Tibial nerve (tissue), 4 donors: ENCODE data around the gene B4GALNT2. TPM values are rescaled to one million over a fixed set of nuclear protein-coding genes. Genes with fewer than 3 reads are reported as not detected.

ENCODE experiments used
- DNase-seq, 2 donors: peaks; one replicate each; pipeline ENCODE4 v3.0.0-alpha.2; 2019; ENCODE audit warnings: low spot score in 2 of 2
- H3K27ac ChIP-seq, 4 donors: fragments of 200-600 bp; sonication (generic) in 3 of 4; one replicate each; pipeline ENCODE4 v1.5.1; 2017 to 2019; ENCODE audit warnings: mild to moderate bottlenecking in 1 of 4
- H3K27me3 ChIP-seq, 2 donors: fragments of 200-600 bp; sonication (generic) in 1 of 2; one replicate each; pipeline versions ENCODE4 v1.5.1 to v1.6.0; 2017 to 2019
- H3K36me3 ChIP-seq, 3 donors: fragments of 200-600 bp; sonication (generic); one replicate each; pipeline ENCODE4 v1.5.1; 2018 to 2019
- H3K4me1 ChIP-seq, 4 donors: fragments of 200-600 bp; sonication (generic) in 3 of 4; one replicate each; pipeline ENCODE4 v1.5.1; 2017 to 2019
- H3K4me3 ChIP-seq, 4 donors: fragments of 200-600 bp; sonication (generic) in 3 of 4; one replicate each; pipeline ENCODE4 v1.5.1; 2017 to 2019; ENCODE audit warnings: mild to moderate bottlenecking in 1 of 4, moderate library complexity in 1 of 4
- H3K9me3 ChIP-seq, 4 donors: fragments of 200-600 bp; sonication (generic) in 3 of 4; one replicate each; pipeline ENCODE4 v1.5.1; 2017 to 2019
- EP300 ChIP-seq, 2 donors: sonication (generic); formaldehyde crosslinking; IDR thresholded peaks; one replicate each; pipeline ENCODE4 v1.6.1; 2017; ENCODE audit warnings: antibody characterized with exemption in 2 of 2, mild to moderate bottlenecking in 1 of 2
- POLR2A ChIP-seq, 2 donors: fragments of 450-650 bp; IDR thresholded peaks; one replicate each; pipeline ENCODE4 v1.6.1; 2017; ENCODE audit warnings: antibody characterized with exemption in 2 of 2, mild to moderate bottlenecking in 2 of 2, moderate library complexity in 2 of 2
- WGBS, 2 donors: methylation state at CpG; one replicate each; pipeline ENCODE4 v1.1.5; 2018; 5-methylcytosine and 5-hydroxymethylcytosine counted together
- total RNA-seq, 4 donors: library from RNA; depleted of rRNA; stranded (reverse); fragments of >200 nt; gene quantifications; one replicate each; pipeline ENCODE4 v1.1.0, GENCODE V29; 2016
- TF ChIP-seq, protein P1 (sequence below), 5 experiments: fragments of 200-600 bp in 3 of 5; fragments of 450-650 bp in 2 of 5; sonication (generic) in 3 of 5; IDR thresholded peaks; one replicate each; pipeline ENCODE4 v1.5.1; 2016 to 2019; ENCODE audit warnings: antibody characterized with exemption in 5 of 5, mild to moderate bottlenecking in 3 of 5, moderate library complexity in 2 of 5

B4GALNT2 gene
- total RNA-seq, 4 donors from 2014 or later, result not detected

DNA sequence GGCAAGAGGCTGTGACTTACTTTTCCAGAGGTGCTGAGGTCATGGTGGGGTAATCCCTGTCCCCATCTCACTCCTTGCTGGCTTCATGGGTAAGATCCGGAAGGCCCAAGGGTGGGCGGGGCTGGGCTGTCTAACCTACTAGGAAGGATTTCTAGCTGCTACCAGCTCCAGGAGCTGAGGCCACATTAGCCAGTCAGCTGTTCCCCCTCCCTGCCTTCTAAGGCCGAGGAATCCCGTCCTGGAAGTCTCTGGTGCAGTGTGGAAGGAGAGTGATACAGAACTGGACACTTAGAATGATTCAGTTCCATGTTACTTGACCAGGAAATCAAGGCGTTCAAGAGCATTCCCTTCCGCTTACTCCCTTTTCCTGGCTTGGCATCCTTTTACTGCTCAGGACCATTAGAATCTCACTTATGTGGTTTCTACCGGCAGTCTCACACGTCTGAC, 68.9 kb downstream of the B4GALNT2 start:
- TF ChIP-seq, protein P1, sequence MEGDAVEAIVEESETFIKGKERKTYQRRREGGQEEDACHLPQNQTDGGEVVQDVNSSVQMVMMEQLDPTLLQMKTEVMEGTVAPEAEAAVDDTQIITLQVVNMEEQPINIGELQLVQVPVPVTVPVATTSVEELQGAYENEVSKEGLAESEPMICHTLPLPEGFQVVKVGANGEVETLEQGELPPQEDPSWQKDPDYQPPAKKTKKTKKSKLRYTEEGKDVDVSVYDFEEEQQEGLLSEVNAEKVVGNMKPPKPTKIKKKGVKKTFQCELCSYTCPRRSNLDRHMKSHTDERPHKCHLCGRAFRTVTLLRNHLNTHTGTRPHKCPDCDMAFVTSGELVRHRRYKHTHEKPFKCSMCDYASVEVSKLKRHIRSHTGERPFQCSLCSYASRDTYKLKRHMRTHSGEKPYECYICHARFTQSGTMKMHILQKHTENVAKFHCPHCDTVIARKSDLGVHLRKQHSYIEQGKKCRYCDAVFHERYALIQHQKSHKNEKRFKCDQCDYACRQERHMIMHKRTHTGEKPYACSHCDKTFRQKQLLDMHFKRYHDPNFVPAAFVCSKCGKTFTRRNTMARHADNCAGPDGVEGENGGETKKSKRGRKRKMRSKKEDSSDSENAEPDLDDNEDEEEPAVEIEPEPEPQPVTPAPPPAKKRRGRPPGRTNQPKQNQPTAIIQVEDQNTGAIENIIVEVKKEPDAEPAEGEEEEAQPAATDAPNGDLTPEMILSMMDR (IDR thresholded peaks at IDR 0.05), result no peak
- TF ChIP-seq POLR2A (IDR thresholded peaks at IDR 0.05), result no peak
- DNase-seq, result no peak
- H3K4me3 ChIP-seq, result no peak overlapping the region
- H3K36me3 ChIP-seq, result no peaks in the 10 kb centered on the region
- 76 to 82% methylated on average over 8 of the region's 8 CpGs for WGBS, 2 donors
- H3K27me3 ChIP-seq, result peaks cover 0 to 6% of the 10 kb centered on the region in 2 donors
- H3K4me1 ChIP-seq, result no peaks in the 10 kb centered on the region
- H3K27ac ChIP-seq, result no peak overlapping the region
- H3K9me3 ChIP-seq, result no peaks in the 10 kb centered on the region

DNA sequence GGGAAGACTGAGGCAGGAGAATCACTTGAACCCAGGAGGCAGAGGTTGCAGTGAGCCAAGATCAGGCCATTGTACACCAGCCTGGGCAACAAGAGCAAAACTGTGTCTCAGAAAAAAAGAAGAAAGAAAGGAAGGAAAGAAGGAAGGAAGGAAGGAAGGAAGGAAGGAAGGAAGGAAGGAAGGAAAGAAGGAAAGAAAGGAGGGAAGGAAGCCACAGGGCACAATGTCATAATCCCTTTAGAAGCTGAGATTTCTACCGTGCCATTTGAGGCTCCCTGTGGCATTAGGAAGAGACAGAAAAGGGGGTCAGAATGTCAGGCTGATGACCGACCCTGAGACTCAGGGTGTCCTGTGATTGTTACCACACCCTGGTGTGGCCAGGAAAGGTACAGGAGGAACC, 71.2 kb downstream of the B4GALNT2 start:
- Histone ChIP-seq H3K27ac (no peak overlapping the region), H3K36me3 (no peaks in the 10 kb centered on the region), H3K27me3 (peaks cover 0 to 28% of the 10 kb centered on the region in 2 donors), H3K4me3 (no peak overlapping the region), H3K4me1 (no peaks in the 10 kb centered on the region), H3K9me3 (no peaks in the 10 kb centered on the region)
- DNase-seq, result no peak
- TF ChIP-seq, protein P1 (IDR thresholded peaks at IDR 0.05), result no peak
- TF ChIP-seq POLR2A (IDR thresholded peaks at IDR 0.05), result no peak
- no peak for TF ChIP-seq EP300 (IDR thresholded peaks at IDR 0.05)
- WGBS, 2 donors, result 72 to 81% methylated on average over 2 of the region's 2 CpGs

DNA sequence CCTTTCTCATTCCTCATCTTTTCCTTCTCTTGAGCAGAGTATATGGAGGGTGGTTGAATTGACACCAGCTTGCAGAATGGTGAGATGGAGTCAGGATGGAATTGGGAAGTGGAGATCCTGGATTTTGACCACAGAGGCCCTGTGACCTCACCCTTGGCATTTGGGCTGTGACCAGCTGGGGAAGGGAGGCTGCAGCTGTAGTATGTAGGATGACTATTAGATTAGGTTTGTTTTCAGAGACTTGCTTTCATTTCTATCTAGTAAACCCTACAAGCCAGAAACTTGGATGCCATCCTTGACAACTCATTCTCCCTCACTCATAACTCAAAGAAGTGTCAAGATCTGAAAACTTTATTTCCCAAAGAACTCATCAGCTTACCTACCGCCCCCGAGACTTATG, 71.9 kb downstream of the B4GALNT2 start:
- no peak overlapping the region for H3K4me3 ChIP-seq
- no peaks in the 10 kb centered on the region for H3K4me1 ChIP-seq
- H3K36me3 ChIP-seq, result no peaks in the 10 kb centered on the region
- 94 to 95% methylated on average over 2 of the region's 2 CpGs for WGBS, 2 donors
- no peaks in the 10 kb centered on the region for H3K9me3 ChIP-seq
- DNase-seq, result no peak
- H3K27me3 ChIP-seq, result peaks cover 0 to 35% of the 10 kb centered on the region in 2 donors
- TF ChIP-seq, protein P1 (IDR thresholded peaks at IDR 0.05), result no peak
- TF ChIP-seq EP300 (IDR thresholded peaks at IDR 0.05) (no peak), POLR2A (IDR thresholded peaks at IDR 0.05) (no peak)
- H3K27ac ChIP-seq, result no peak overlapping the region

DNA sequence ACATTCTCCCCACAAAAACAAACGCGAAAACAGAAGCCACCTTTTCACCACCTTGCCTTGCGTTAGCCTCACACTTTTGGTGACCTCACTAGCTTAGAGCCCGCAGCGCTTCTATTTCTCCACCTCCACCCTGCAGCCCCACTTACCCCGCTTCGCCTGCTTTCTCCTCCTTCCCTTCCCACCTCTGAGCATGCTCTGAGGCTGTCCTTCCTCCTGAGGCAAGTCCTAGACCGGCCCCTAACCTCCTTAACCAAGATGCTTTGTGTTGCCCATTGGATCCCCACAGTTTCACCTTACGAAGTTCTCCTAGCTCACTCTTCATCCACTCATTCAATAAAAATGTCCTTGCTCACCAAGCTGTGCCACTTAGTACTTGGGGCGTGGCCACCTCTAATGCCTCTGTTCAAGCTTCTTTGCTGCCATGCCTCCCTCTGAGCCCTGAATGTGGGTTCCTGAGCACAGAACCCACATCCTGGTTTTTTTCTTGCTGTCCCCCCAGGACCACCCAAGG, 76.5 kb downstream of the B4GALNT2 start:
- no peak overlapping the region for H3K27ac ChIP-seq
- 86 to 87% methylated on average over 10 of the region's 10 CpGs for WGBS, 2 donors
- no peak overlapping the region for H3K4me3 ChIP-seq

More for the DNA sequence above, 76.5 kb downstream of the B4GALNT2 start:
- DNase-seq, result no peak
- peaks cover 0 to 4% (median 2%) of the 10 kb centered on the region in 4 donors for H3K4me1 ChIP-seq
- no peaks in the 10 kb centered on the region for H3K9me3 ChIP-seq
- H3K27me3 ChIP-seq, result peaks cover 0 to 46% of the 10 kb centered on the region in 2 donors
- no peaks in the 10 kb centered on the region for H3K36me3 ChIP-seq
- TF ChIP-seq, protein P1 (IDR thresholded peaks at IDR 0.05), result no peak
- TF ChIP-seq POLR2A (IDR thresholded peaks at IDR 0.05), result no peak
- TF ChIP-seq EP300 (IDR thresholded peaks at IDR 0.05), result no peak
